DND-41 (cell line): ENCODE data around the gene LGR4.

ENCODE experiments used
- ATAC-seq: fragments of 200-7000 bp; cut with Tn5 transposase; 3 replicates; pipeline ENCODE4 v1.9.1; 2021; ENCODE audit warnings: low read depth; ENCODE audit not compliant: insufficient read depth
- DNase-seq: peaks from one replicate; pipeline ENCODE4 v3.0.0-alpha.2; 2020
- H2AFZ ChIP-seq: 2 replicates; pipeline ENCODE4 v1.6.0; 2012; ENCODE audit warnings: low read depth, low read length
- H3K27ac ChIP-seq: 2 replicates; pipeline ENCODE4 v1.5.1; 2012; ENCODE audit warnings: low read length, inconsistent platforms
- H3K27me3 ChIP-seq: fragments of 200-600 bp; sonication (generic); 2 replicates; pipeline ENCODE4 v1.6.0; 2012; ENCODE audit warnings: low read length, mild to moderate bottlenecking, inconsistent platforms; ENCODE audit not compliant: insufficient read depth, poor library complexity
- H3K36me3 ChIP-seq: 2 replicates; pipeline ENCODE4 v1.5.1; 2012; ENCODE audit warnings: low read length, inconsistent platforms; ENCODE audit not compliant: insufficient read depth
- H3K4me1 ChIP-seq: 2 replicates; pipeline ENCODE4 v1.5.1; 2012; ENCODE audit warnings: mild to moderate bottlenecking, low read length; ENCODE audit not compliant: insufficient read depth
- H3K4me2 ChIP-seq: 2 replicates; pipeline ENCODE4 v1.6.0; 2012; ENCODE audit warnings: mild to moderate bottlenecking, moderate library complexity, low read length, inconsistent platforms; ENCODE audit not compliant: insufficient read depth
- H3K4me3 ChIP-seq, 2 experiments: fragments of 200-600 bp in 1 of 2; shearing (Covaris generic) in 1 of 2; 2 replicates each; pipeline ENCODE4 v1.5.1; 2012 to 2016; ENCODE audit warnings: inconsistent platforms in 2 of 2, low read length in 2 of 2, mild to moderate bottlenecking in 2 of 2, low read depth in 1 of 2, moderate library complexity in 1 of 2
- H3K79me2 ChIP-seq: 2 replicates; pipeline ENCODE4 v1.6.0; 2012; ENCODE audit warnings: low read length, inconsistent platforms; ENCODE audit not compliant: insufficient read depth
- H3K9ac ChIP-seq: 2 replicates; pipeline ENCODE4 v1.6.0; 2012; ENCODE audit warnings: low read depth, mild to moderate bottlenecking, inconsistent platforms, low read length, moderate library complexity
- H3K9me3 ChIP-seq: 2 replicates; pipeline ENCODE4 v1.5.1; 2012; ENCODE audit warnings: low read length, moderate library complexity, mild to moderate bottlenecking, inconsistent platforms; ENCODE audit not compliant: insufficient read depth, severe bottlenecking
- H4K20me1 ChIP-seq: 2 replicates; pipeline ENCODE4 v1.6.0; 2012; ENCODE audit warnings: low read length; ENCODE audit not compliant: insufficient read depth
- EZH2 ChIP-seq: IDR thresholded peaks from 3 replicates; pipeline ENCODE4 v1.6.1; 2012; ENCODE audit warnings: borderline replicate concordance, low read depth, mild to moderate bottlenecking, moderate library complexity, low read length, inconsistent platforms; ENCODE audit not compliant: severe bottlenecking
- TF ChIP-seq, protein P1 (sequence below): IDR thresholded peaks from 2 replicates; pipeline ENCODE4 v1.5.1; 2012; ENCODE audit warnings: borderline replicate concordance, low read length, moderate library complexity, mild to moderate bottlenecking; ENCODE audit not compliant: poor library complexity, severe bottlenecking; ENCODE audit errors: extremely low read depth

LGR4 gene

DNA sequence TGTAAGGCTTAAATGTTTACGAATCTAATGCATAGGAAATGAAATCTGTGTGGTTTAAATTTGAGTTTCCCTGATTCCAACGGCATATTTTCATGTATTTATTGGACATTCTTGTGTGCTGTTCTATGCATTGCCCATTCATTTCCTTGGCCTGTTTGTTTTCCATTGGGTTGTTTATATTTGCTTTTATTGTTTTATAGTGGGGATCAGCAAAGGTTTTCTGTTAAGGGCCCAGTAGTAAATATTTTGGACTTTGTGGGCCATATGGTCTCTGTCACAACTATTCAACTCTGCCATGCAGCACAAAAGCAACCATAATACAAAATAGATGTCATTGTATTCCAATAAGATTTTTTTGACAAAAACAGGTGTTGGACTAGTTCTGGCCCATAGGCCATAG lies 5.2 kb upstream of the LGR4 start:
- H3K79me2 ChIP-seq, result no peaks in the 10 kb centered on the region
- TF ChIP-seq, protein P1, sequence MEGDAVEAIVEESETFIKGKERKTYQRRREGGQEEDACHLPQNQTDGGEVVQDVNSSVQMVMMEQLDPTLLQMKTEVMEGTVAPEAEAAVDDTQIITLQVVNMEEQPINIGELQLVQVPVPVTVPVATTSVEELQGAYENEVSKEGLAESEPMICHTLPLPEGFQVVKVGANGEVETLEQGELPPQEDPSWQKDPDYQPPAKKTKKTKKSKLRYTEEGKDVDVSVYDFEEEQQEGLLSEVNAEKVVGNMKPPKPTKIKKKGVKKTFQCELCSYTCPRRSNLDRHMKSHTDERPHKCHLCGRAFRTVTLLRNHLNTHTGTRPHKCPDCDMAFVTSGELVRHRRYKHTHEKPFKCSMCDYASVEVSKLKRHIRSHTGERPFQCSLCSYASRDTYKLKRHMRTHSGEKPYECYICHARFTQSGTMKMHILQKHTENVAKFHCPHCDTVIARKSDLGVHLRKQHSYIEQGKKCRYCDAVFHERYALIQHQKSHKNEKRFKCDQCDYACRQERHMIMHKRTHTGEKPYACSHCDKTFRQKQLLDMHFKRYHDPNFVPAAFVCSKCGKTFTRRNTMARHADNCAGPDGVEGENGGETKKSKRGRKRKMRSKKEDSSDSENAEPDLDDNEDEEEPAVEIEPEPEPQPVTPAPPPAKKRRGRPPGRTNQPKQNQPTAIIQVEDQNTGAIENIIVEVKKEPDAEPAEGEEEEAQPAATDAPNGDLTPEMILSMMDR, result no peak
- no peak for TF ChIP-seq EZH2

DNA sequence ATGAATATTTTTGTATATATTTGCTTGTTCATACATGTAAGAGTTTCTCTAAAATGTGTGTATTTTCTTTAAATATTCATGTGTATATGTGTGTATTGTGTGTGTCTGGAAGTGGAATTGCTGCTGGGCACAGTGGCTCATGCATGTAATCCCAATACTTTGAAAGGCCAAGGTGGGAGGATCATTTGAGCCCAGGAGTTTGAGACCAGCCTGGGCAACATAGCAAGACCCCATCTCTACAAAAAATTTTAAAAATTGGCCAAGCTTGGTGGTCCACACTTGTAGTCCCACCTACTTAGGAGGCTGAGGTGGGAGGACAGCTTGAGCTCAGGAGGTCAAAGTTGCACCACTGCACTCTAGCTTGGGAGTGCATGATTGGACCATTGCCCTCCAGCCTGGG lies 4.7 kb upstream of the LGR4 start:
- no peaks in the 10 kb centered on the region for H4K20me1 ChIP-seq
- H3K4me1 ChIP-seq, result no peaks in the 10 kb centered on the region
- H3K9ac ChIP-seq, result no peak overlapping the region
- DNase-seq (no peak), ATAC-seq (no peak)
- H3K36me3 ChIP-seq, result no peaks in the 10 kb centered on the region
- no peak overlapping the region for H3K4me3 ChIP-seq
- H3K79me2 ChIP-seq, result no peaks in the 10 kb centered on the region
- TF ChIP-seq EZH2, result no peak
- TF ChIP-seq, protein P1, result no peak
- H3K9me3 ChIP-seq, result no peaks in the 10 kb centered on the region
- H3K4me2 ChIP-seq, result no peak overlapping the region
- no peak overlapping the region for H3K27ac ChIP-seq
- H3K27me3 ChIP-seq, result no peaks in the 10 kb centered on the region
- no peak overlapping the region for H2AFZ ChIP-seq

More for the DNA sequence above, 5.2 kb upstream of the LGR4 start:
- Histone ChIP-seq H3K9ac (no peak overlapping the region), H3K27ac (no peak overlapping the region), H3K9me3 (no peaks in the 10 kb centered on the region), H3K4me1 (no peaks in the 10 kb centered on the region), H2AFZ (no peak overlapping the region), H3K27me3 (no peaks in the 10 kb centered on the region), H3K36me3 (no peaks in the 10 kb centered on the region), H4K20me1 (no peaks in the 10 kb centered on the region), H3K4me3 (no peak overlapping the region), H3K4me2 (no peak overlapping the region)
- ATAC-seq (no peak), DNase-seq (no peak)

- no peaks in the 10 kb centered on the region for H3K36me3 ChIP-seq
- no peaks in the 10 kb centered on the region for H4K20me1 ChIP-seq
- no peaks in the 10 kb centered on the region for H3K79me2 ChIP-seq
- H3K27me3 ChIP-seq, result no peaks in the 10 kb centered on the region
- no peak overlapping the region for H3K27ac ChIP-seq
- no peaks in the 10 kb centered on the region for H3K9me3 ChIP-seq
- no peak for ATAC-seq
- TF ChIP-seq, protein P1, result no peak
- TF ChIP-seq EZH2, result no peak
- no peak for DNase-seq
- H2AFZ ChIP-seq, result no peak overlapping the region
- no peak overlapping the region for H3K9ac ChIP-seq
- no peaks in the 10 kb centered on the region for H3K4me1 ChIP-seq
- H3K4me3 ChIP-seq, result no peak overlapping the region
- no peak overlapping the region for H3K4me2 ChIP-seq
Measured at GRCh38 chr11:27475622-27476021, 3.0 kb upstream of the LGR4 start.

DNA sequence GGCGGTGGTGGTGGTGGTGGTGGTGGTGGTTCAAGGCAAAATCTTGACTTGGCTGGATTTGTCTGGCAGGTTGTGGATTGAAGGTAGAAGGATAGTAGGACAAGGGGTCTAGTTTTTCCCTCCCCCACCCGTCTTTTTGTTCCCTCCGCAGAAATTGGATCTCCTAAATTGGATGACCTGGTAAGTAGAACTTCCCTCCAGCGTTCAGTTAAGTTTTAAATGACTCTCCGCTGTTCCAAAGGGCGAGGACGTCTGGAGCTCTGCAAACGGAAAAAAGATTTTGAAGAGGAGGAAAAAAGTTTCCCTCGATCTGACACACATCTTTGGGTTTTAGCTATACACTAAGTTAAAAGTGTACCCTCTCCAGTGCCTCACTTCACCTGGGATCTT lies 422 bp upstream of the LGR4 start:
- Histone ChIP-seq H2AFZ (no peak overlapping the region), H3K79me2 (no peaks in the 10 kb centered on the region), H3K4me1 (no peaks in the 10 kb centered on the region), H3K27ac (no peak overlapping the region), H3K27me3 (no peaks in the 10 kb centered on the region), H3K9me3 (no peaks in the 10 kb centered on the region), H3K9ac (no peak overlapping the region), H4K20me1 (no peaks in the 10 kb centered on the region), H3K4me3 (no peak overlapping the region), H3K36me3 (no peaks in the 10 kb centered on the region), H3K4me2 (no peak overlapping the region)
- DNase-seq (no peak), ATAC-seq (no peak)
- no peak for TF ChIP-seq EZH2
- TF ChIP-seq, protein P1, result no peak
